Trophoblast cell (in vitro differentiated cells and primary cell): ENCODE data around the gene MYO1B.
A peak's percentile ranks its signal among the peaks of the same experiment; 100 is the strongest.

Source experiments
- DNase-seq, 2 donors: peaks; one replicate each; pipeline ENCODE4 v3.0.0-alpha.2; 2016
- H2AFZ ChIP-seq: 2 replicates; pipeline ENCODE4 v1.6.1; 2013; ENCODE audit warnings: low read length, moderate library complexity, mild to moderate bottlenecking; ENCODE audit not compliant: insufficient read depth, poor library complexity
- H2AK5ac ChIP-seq: 2 replicates; pipeline ENCODE4 v1.6.1; 2013; ENCODE audit warnings: mild to moderate bottlenecking, low read length
- H2BK120ac ChIP-seq: 2 replicates; pipeline ENCODE4 v1.6.1; 2013; ENCODE audit warnings: low read length, mild to moderate bottlenecking, moderate library complexity; ENCODE audit not compliant: insufficient read depth, poor library complexity
- H2BK12ac ChIP-seq: 2 replicates; pipeline ENCODE4 v1.6.1; 2013; ENCODE audit warnings: mild to moderate bottlenecking, low read length, moderate library complexity
- H2BK5ac ChIP-seq: 2 replicates; pipeline ENCODE4 v1.6.1; 2013; ENCODE audit warnings: low read length, low read depth, moderate library complexity, mild to moderate bottlenecking; ENCODE audit not compliant: poor library complexity
- H3K14ac ChIP-seq: 2 replicates; pipeline ENCODE4 v1.6.1; 2013; ENCODE audit warnings: mild to moderate bottlenecking, low read length
- H3K18ac ChIP-seq: 2 replicates; pipeline ENCODE4 v1.6.1; 2013; ENCODE audit warnings: mild to moderate bottlenecking, low read length
- H3K23ac ChIP-seq: 2 replicates; pipeline ENCODE4 v1.6.1; 2013; ENCODE audit warnings: low read length
- H3K27ac ChIP-seq: 2 replicates; pipeline ENCODE4 v1.5.1; 2013; ENCODE audit warnings: low read depth, mild to moderate bottlenecking, inconsistent platforms, low read length, moderate library complexity
- H3K27me3 ChIP-seq: 2 replicates; pipeline ENCODE4 v1.6.1; 2013; ENCODE audit warnings: inconsistent platforms, mild to moderate bottlenecking, low read length, moderate library complexity; ENCODE audit not compliant: insufficient read depth
- H3K36me3 ChIP-seq, 2 experiments: 1 replicate in 1 of 2; 2 replicates in 1 of 2; pipeline ENCODE4 v1.6.1; 2013; ENCODE audit warnings: low read length in 2 of 2, mild to moderate bottlenecking in 2 of 2, moderate library complexity in 1 of 2; ENCODE audit not compliant: insufficient read depth in 2 of 2, control insufficient read depth in 1 of 2
- H3K4ac ChIP-seq: 2 replicates; pipeline ENCODE4 v1.6.1; 2013; ENCODE audit warnings: low read depth, mild to moderate bottlenecking, low read length, moderate library complexity
- H3K4me1 ChIP-seq, 2 experiments: 1 replicate in 1 of 2; 2 replicates in 1 of 2; pipeline ENCODE4 v1.6.1; 2013; ENCODE audit warnings: low read length in 2 of 2, mild to moderate bottlenecking in 2 of 2, moderate library complexity in 1 of 2; ENCODE audit not compliant: insufficient read depth in 2 of 2, control insufficient read depth in 1 of 2
- H3K4me2 ChIP-seq: 2 replicates; pipeline ENCODE4 v1.6.1; 2013; ENCODE audit warnings: inconsistent platforms, mild to moderate bottlenecking, low read length, moderate library complexity
- H3K4me3 ChIP-seq: 2 replicates; pipeline ENCODE4 v1.5.1; 2013; ENCODE audit warnings: mild to moderate bottlenecking, low read depth, low read length, inconsistent platforms
- H3K79me1 ChIP-seq: one replicate; pipeline ENCODE4 v1.6.1; 2013; ENCODE audit warnings: low read length
- H3K79me2 ChIP-seq: 2 replicates; pipeline ENCODE4 v1.6.1; 2013; ENCODE audit warnings: low read length, mild to moderate bottlenecking; ENCODE audit not compliant: control insufficient read depth, insufficient read depth, poor library complexity
- H3K9ac ChIP-seq: 2 replicates; pipeline ENCODE4 v1.6.1; 2013; ENCODE audit warnings: mild to moderate bottlenecking, low read length
- H3K9me3 ChIP-seq: 2 replicates; pipeline ENCODE4 v1.6.1; 2013; ENCODE audit warnings: low read depth, mild to moderate bottlenecking, control low read depth, inconsistent platforms, low read length; ENCODE audit not compliant: insufficient read depth
- H4K12ac ChIP-seq: 2 replicates; pipeline ENCODE4 v1.6.1; 2013; ENCODE audit warnings: low read depth, mild to moderate bottlenecking, low read length, moderate library complexity
- H4K8ac ChIP-seq: 2 replicates; pipeline ENCODE4 v1.6.1; 2013; ENCODE audit warnings: low read depth, mild to moderate bottlenecking, low read length, moderate library complexity
- H4K91ac ChIP-seq: one replicate; pipeline ENCODE4 v1.6.1; 2013; ENCODE audit warnings: low read depth, mild to moderate bottlenecking, low read length, moderate library complexity
- WGBS: extraction: QIAGEN DNeasy Blood & Tissue Kit; methylation state at CpG from one replicate; pipeline ENCODE4 v1.1.7; 2013; ENCODE audit warnings: missing lambda C conversion rate; ENCODE audit not compliant: insufficient read length, insufficient coverage; ENCODE audit errors: extremely low coverage; 5-methylcytosine and 5-hydroxymethylcytosine counted together

Gene MYO1B

GRCh38 chr2:191421950-191422349, 176.7 kb downstream of the MYO1B start:
- no peaks in the 10 kb centered on the region for H3K79me1 ChIP-seq
- H3K36me3 ChIP-seq: peaks cover 15 to 32% of the 10 kb centered on the region in 2 experiments
- H3K18ac ChIP-seq: no peak overlapping the region
- no peak overlapping the region for H3K9ac ChIP-seq
- no peak overlapping the region for H3K27ac ChIP-seq
- no peak overlapping the region for H4K91ac ChIP-seq
- H2BK12ac ChIP-seq: no peak overlapping the region
- H3K14ac ChIP-seq: no peak overlapping the region
- no peak overlapping the region for H2BK120ac ChIP-seq
- H3K4me2 ChIP-seq: no peak overlapping the region
- H3K79me2 ChIP-seq: no peaks in the 10 kb centered on the region
- no peaks in the 10 kb centered on the region for H3K27me3 ChIP-seq
- H3K23ac ChIP-seq: no peak overlapping the region
- no peak overlapping the region for H4K12ac ChIP-seq
- H2AK5ac ChIP-seq: no peak overlapping the region
- H2AFZ ChIP-seq: no peak overlapping the region
- H3K9me3 ChIP-seq: no peaks in the 10 kb centered on the region
- no peak overlapping the region for H3K4ac ChIP-seq
- H2BK5ac ChIP-seq: no peak overlapping the region
- H3K4me3 ChIP-seq: no peak overlapping the region
- WGBS: no CpG with 5 or more reads among the region's 2 CpGs
- DNase-seq: peak in 1 of 2 donors; percentile 35
- H3K4me1 ChIP-seq: no peaks in the 10 kb centered on the region
- H4K8ac ChIP-seq: no peak overlapping the region

GRCh38 chr2:191427031-191427430, 181.8 kb downstream of the MYO1B start:
- no peaks in the 10 kb centered on the region for H3K79me2 ChIP-seq

GRCh38 chr2:191428141-191428540, 182.9 kb downstream of the MYO1B start:
- Histone ChIP-seq H3K36me3 (peaks cover 1 to 7% of the 10 kb centered on the region in 2 experiments), H3K9me3 (no peaks in the 10 kb centered on the region), H3K4me3 (no peak overlapping the region), H2AFZ (no peak overlapping the region), H2BK12ac (no peak overlapping the region), H3K14ac (no peak overlapping the region), H3K4me2 (no peak overlapping the region), H4K12ac (no peak overlapping the region), H3K79me1 (no peaks in the 10 kb centered on the region), H3K27me3 (no peaks in the 10 kb centered on the region), H2AK5ac (no peak overlapping the region), H3K4me1 (no peaks in the 10 kb centered on the region), H4K91ac (no peak overlapping the region), H3K79me2 (no peaks in the 10 kb centered on the region), H3K9ac (no peak overlapping the region), H3K27ac (no peak overlapping the region), H3K18ac (no peak overlapping the region), H3K4ac (no peak overlapping the region), H2BK120ac (no peak overlapping the region), H2BK5ac (no peak overlapping the region), H3K23ac (no peak overlapping the region), H4K8ac (no peak overlapping the region)
- DNase-seq: no peak
- no CpG with 5 or more reads among the region's 3 CpGs for WGBS

More at GRCh38 chr2:191427031-191427430, 181.8 kb downstream of the MYO1B start:
- Histone ChIP-seq H4K91ac (no peak overlapping the region), H3K36me3 (peaks cover 1 to 9% of the 10 kb centered on the region in 2 experiments), H4K12ac (no peak overlapping the region), H3K4me1 (no peaks in the 10 kb centered on the region), H3K4me3 (no peak overlapping the region), H3K18ac (no peak overlapping the region), H3K27ac (no peak overlapping the region), H3K4ac (no peak overlapping the region), H3K9me3 (no peaks in the 10 kb centered on the region), H2BK120ac (no peak overlapping the region), H3K14ac (no peak overlapping the region), H4K8ac (no peak overlapping the region), H3K27me3 (no peaks in the 10 kb centered on the region), H3K23ac (no peak overlapping the region), H2AFZ (no peak overlapping the region), H2AK5ac (no peak overlapping the region), H2BK12ac (no peak overlapping the region), H2BK5ac (no peak overlapping the region), H3K79me1 (no peaks in the 10 kb centered on the region), H3K9ac (no peak overlapping the region), H3K4me2 (no peak overlapping the region)
- no peak for DNase-seq
- WGBS: no CpG with 5 or more reads among the region's 4 CpGs

GRCh38 chr2:191430476-191430875, 185.3 kb downstream of the MYO1B start:
- Histone ChIP-seq H3K36me3 (peaks cover 1 to 4% of the 10 kb centered on the region in 2 experiments), H4K91ac (no peak overlapping the region), H3K9ac (no peak overlapping the region), H4K8ac (no peak overlapping the region), H3K9me3 (no peaks in the 10 kb centered on the region), H3K4me1 (no peaks in the 10 kb centered on the region), H2AK5ac (no peak overlapping the region), H3K4me2 (no peak overlapping the region), H2BK120ac (no peak overlapping the region), H2AFZ (no peak overlapping the region), H3K27ac (no peak overlapping the region), H3K4me3 (no peak overlapping the region), H3K23ac (no peak overlapping the region), H3K27me3 (no peaks in the 10 kb centered on the region), H3K18ac (no peak overlapping the region), H3K14ac (no peak overlapping the region), H2BK12ac (no peak overlapping the region), H2BK5ac (no peak overlapping the region), H4K12ac (no peak overlapping the region), H3K79me2 (no peaks in the 10 kb centered on the region), H3K4ac (no peak overlapping the region), H3K79me1 (no peaks in the 10 kb centered on the region)
- no CpG with 5 or more reads among the region's 1 CpG for WGBS
- no peak for DNase-seq
